Measurements from ENCODE around the gene C11orf42. TPM values are rescaled to one million over a fixed set of nuclear protein-coding genes. Genes with fewer than 3 reads are reported as not detected.

Gene C11orf42
- total and polyA plus RNA-seq, 3 donors from 2014 or later: 10.1 to 38.5 (median 28.9) TPM

DNA sequence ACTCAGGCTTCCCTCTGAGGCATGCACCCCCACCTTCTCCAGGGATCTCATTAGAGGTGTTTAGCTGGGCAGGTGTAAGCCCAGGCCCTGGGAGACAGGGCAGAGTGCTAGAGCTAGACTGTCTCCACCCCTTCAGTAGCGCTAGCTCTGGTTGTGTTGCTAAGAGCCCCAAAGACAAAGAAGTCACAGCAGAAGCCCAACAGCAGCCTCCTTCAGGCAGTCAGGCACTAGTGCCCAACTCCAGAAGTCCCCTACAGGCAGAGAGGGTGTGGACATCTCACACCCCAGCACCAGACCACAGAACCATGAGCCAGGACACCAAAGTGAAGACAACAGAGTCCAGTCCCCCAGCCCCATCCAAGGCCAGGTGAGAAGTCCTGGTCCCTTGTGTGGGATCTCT lies 33.5 kb downstream of the C11orf42 start, which contains the start of gene CNGA4:
CNGA4 (plus strand) TSS at position 188 of the 400 bp plus-strand sequence; CDS start at position 306, 118 bp downstream.
- TF ChIP-seq POLR2A (IDR thresholded peaks at IDR 0.05): no peak
- TF ChIP-seq, protein P1, sequence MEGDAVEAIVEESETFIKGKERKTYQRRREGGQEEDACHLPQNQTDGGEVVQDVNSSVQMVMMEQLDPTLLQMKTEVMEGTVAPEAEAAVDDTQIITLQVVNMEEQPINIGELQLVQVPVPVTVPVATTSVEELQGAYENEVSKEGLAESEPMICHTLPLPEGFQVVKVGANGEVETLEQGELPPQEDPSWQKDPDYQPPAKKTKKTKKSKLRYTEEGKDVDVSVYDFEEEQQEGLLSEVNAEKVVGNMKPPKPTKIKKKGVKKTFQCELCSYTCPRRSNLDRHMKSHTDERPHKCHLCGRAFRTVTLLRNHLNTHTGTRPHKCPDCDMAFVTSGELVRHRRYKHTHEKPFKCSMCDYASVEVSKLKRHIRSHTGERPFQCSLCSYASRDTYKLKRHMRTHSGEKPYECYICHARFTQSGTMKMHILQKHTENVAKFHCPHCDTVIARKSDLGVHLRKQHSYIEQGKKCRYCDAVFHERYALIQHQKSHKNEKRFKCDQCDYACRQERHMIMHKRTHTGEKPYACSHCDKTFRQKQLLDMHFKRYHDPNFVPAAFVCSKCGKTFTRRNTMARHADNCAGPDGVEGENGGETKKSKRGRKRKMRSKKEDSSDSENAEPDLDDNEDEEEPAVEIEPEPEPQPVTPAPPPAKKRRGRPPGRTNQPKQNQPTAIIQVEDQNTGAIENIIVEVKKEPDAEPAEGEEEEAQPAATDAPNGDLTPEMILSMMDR (IDR thresholded peaks at IDR 0.05): no peak

DNA sequence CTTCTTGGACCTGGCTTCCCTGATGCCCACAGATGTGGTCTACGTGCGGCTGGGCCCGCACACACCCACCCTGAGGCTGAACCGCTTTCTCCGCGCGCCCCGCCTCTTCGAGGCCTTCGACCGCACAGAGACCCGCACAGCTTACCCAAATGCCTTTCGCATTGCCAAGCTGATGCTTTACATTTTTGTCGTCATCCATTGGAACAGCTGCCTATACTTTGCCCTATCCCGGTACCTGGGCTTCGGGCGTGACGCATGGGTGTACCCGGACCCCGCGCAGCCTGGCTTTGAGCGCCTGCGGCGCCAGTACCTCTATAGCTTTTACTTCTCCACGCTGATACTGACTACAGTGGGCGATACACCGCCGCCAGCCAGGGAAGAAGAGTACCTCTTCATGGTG lies 34.8 kb downstream of the C11orf42 start:
- intact Hi-C loops (cut with DNase I; ENCODE audit: low total_unique reads): no loop called here
- 75 to 76% methylated on average over 28 of the region's 28 CpGs for WGBS, 2 donors
- no peaks in the 10 kb centered on the region for H3K9me3 ChIP-seq
- DNase-seq: no peak
- no peaks in the 10 kb centered on the region for H3K36me3 ChIP-seq (ENCODE audit: low read depth, missing control alignments)
- no peak overlapping the region for H3K4me3 ChIP-seq
- H3K4me1 ChIP-seq: no peaks in the 10 kb centered on the region
- H3K27me3 ChIP-seq: no peaks in the 10 kb centered on the region
- TF ChIP-seq, protein P1 (IDR thresholded peaks at IDR 0.05): no peak
- TF ChIP-seq POLR2A (IDR thresholded peaks at IDR 0.05): no peak
- no peak overlapping the region for H3K27ac ChIP-seq

More for the DNA sequence above, 33.5 kb downstream of the C11orf42 start, which contains the start of gene CNGA4:
- H3K4me1 ChIP-seq: no peaks in the 10 kb centered on the region
- H3K27ac ChIP-seq: no peak within 1 kb of the TSS
- WGBS, 2 donors: 80 to 91% methylated on average over 1 of the region's 1 CpG
- no peaks in the 10 kb centered on the region for H3K36me3 ChIP-seq (ENCODE audit: low read depth, missing control alignments)
- H3K27me3 ChIP-seq: no peaks in the 10 kb centered on the region
- no peak within 1 kb of the TSS for H3K4me3 ChIP-seq
- no peaks in the 10 kb centered on the region for H3K9me3 ChIP-seq
- intact Hi-C loops (cut with DNase I; ENCODE audit: low total_unique reads): no loop called here
- DNase-seq: no peak

DNA sequence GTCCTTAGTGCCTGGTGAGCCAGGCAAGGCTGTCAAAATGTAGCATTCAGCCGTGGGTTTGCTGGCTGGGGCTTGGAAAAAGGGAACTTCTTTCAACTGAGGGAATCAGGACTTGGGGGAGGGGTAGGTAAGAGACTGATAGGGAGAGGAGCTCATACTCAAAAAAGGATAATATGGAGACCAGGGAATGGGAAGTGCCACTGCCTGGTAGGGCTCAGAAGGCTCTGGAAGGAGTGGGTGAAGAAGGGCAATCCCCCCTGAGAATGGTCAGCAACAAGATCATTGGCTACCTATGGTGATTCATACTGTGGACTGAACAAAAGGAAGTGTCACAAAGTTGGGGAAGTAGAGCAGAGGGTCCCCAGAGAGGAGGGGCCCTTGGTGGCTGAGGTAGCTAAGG lies 35.4 kb downstream of the C11orf42 start:
- 42 to 62% methylated on average over 1 of the region's 1 CpG for WGBS, 2 donors

DNA sequence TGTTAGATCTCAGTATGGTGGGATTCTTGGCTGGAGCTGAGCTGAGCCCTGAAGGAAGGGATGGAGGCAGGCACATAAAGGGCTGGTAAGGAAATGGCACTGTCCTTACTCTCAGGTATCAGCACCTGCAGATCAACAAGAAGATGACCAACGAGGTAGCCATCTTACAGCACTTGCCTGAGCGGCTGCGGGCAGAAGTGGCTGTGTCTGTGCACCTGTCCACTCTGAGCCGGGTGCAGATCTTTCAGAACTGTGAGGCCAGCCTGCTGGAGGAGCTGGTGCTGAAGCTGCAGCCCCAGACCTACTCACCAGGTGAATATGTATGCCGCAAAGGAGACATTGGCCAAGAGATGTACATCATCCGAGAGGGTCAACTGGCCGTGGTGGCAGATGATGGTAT lies 36.0 kb downstream of the C11orf42 start:
- no peak for DNase-seq
- no peaks in the 10 kb centered on the region for H3K9me3 ChIP-seq
- no peaks in the 10 kb centered on the region for H3K4me1 ChIP-seq
- WGBS, 2 donors: 95% methylated on average over 7 of the region's 7 CpGs; no CpG with 5 or more reads in 1 of the 2 donors
- intact Hi-C loops (cut with DNase I; ENCODE audit: low total_unique reads): no loop called here
- TF ChIP-seq, protein P1 (IDR thresholded peaks at IDR 0.05): no peak
- no peak for TF ChIP-seq POLR2A (IDR thresholded peaks at IDR 0.05)
- H3K36me3 ChIP-seq (ENCODE audit: low read depth, missing control alignments): no peaks in the 10 kb centered on the region
- no peak overlapping the region for H3K27ac ChIP-seq
- no peaks in the 10 kb centered on the region for H3K27me3 ChIP-seq
- no peak overlapping the region for H3K4me3 ChIP-seq

More for the DNA sequence above, 35.4 kb downstream of the C11orf42 start:
- intact Hi-C loops (cut with DNase I; ENCODE audit: low total_unique reads): no loop called here
- Histone ChIP-seq H3K4me3 (no peak overlapping the region), H3K27ac (no peak overlapping the region), H3K27me3 (no peaks in the 10 kb centered on the region), H3K9me3 (no peaks in the 10 kb centered on the region), H3K36me3 (ENCODE audit: low read depth, missing control alignments) (no peaks in the 10 kb centered on the region), H3K4me1 (no peaks in the 10 kb centered on the region)
- no peak for DNase-seq
- TF ChIP-seq, protein P1 (IDR thresholded peaks at IDR 0.05): no peak
- TF ChIP-seq POLR2A (IDR thresholded peaks at IDR 0.05): no peak

DNA sequence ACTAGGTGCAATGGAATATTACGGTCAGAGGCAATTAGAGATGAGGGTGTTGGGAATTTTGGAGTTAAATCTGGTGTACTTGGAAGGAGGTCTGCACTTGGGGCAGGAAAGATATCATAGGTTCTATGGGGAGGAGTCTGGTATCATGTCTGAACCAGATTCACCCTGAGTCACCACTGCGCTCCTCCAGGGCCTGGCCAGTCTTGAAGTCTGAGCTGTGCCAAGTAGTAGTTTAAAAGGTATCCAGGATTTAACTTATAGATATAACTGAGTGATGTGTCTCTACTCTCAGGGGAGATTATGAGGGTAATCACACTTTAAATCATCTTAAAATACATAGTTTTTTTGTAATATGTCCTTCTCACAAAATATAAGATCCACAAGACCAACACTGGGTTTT lies 40.2 kb downstream of the C11orf42 start:
- Histone ChIP-seq H3K4me1 (peaks cover 9% of the 10 kb centered on the region), H3K4me3 (no peak overlapping the region), H3K27me3 (no peaks in the 10 kb centered on the region), H3K36me3 (ENCODE audit: low read depth, missing control alignments) (no peaks in the 10 kb centered on the region), H3K9me3 (no peaks in the 10 kb centered on the region), H3K27ac (no peak overlapping the region)
- DNase-seq: no peak
- TF ChIP-seq, protein P1 (IDR thresholded peaks at IDR 0.05): no peak
- TF ChIP-seq POLR2A (IDR thresholded peaks at IDR 0.05): no peak
- WGBS, 2 donors: 89 to 95% methylated on average over 2 of the region's 2 CpGs
- intact Hi-C loops (cut with DNase I; ENCODE audit: low total_unique reads): no loop called here

Measured in testis (tissue), 3 donors.